HG03045 (cell line): ENCODE measurements around the gene TFDP3.

Source experiments
- ATAC-seq: cut with Tn5 transposase; IDR thresholded peaks from one replicate; pipeline ENCODE4 v1.9.1; 2021; ENCODE audit warnings: mild to moderate bottlenecking, moderate library complexity; ENCODE audit not compliant: unreplicated experiment

Gene TFDP3

DNA sequence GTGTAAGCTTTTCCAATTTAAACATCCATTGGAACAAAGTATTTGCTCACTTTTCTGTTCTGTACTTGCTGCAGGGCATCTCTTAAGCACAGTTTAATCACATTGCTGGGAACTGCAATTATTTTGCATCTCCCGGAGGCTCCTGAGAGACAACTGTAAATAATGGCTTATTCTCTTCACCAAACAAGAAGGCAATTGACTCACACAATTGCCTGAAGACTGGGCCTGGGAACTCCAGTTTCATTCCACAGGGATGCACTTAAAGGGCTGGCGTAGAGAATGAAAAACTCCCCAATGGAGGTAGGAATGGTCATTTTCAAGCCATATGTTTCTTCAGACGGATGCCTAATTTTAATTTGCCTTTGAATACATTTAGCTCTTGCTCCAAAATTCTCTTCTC, 29.5 kb downstream of the TFDP3 start:
- ATAC-seq = no peak

- no peak for ATAC-seq
Observed at GRCh38 chrX:133185938-133186337, 32.2 kb downstream of the TFDP3 start.

GRCh38 chrX:133185119-133185518, 33.0 kb downstream of the TFDP3 start:
- ATAC-seq = no peak

DNA sequence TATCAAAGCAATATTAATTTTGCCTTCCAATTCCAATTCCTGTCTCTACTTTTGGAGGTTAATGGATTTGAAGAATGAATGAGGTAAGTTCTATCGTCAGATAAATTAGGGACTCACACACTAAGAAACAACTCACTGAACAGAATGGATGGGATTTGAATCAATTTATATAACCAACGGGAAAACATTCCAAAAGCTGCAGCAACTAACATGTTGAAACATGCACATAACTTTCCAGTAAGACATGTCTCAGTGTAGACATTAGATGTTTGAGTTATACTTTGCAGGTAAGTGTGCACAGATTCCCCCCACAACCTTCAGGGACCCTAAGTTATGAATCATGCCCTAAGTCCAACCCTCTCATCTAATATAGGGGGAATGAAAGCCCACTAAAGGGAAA, 34.3 kb downstream of the TFDP3 start:
- no peak for ATAC-seq

GRCh38 chrX:133179500-133179899, 38.7 kb downstream of the TFDP3 start:
- no peak for ATAC-seq

- ATAC-seq = no peak
Observed at GRCh38 chrX:133177202-133177601, 41.0 kb downstream of the TFDP3 start.

DNA sequence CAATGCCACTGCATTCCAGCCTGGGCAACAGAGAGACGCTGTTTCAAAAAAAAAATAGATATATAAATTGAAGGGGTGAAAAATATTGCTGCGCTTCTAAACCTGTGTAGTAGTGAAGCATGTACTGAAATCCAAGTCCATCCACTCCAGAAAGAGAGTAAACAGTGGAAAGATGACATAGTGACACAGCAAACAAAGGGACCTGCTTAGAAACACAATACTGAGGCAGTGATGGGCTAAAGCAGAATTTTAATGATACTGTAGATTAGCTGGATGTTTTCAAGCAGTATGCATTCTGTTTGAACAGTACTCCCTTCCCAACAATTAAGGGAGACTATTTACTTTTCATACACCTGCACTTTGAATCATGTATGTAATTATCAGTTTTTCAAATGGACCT, 42.5 kb downstream of the TFDP3 start:
- no peak for ATAC-seq

DNA sequence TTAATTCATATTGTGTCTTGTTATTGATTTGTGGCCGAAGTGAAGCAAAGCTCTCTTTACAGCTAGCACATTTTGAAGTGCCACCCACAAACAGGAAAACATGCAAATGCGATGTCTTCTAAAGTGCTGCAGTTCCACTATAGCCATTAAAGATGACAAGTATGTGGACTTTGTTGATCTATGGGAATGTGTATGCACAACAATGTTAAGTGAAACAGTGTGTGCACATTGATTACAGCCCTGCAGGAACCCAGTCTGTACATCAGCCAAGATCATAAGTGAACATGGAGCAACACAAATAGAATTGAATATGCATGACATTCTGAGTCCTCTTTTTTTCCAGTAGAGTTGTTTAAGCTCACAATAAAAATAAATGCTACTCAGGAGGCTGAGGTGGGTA, 43.0 kb downstream of the TFDP3 start:
- no peak for ATAC-seq

DNA sequence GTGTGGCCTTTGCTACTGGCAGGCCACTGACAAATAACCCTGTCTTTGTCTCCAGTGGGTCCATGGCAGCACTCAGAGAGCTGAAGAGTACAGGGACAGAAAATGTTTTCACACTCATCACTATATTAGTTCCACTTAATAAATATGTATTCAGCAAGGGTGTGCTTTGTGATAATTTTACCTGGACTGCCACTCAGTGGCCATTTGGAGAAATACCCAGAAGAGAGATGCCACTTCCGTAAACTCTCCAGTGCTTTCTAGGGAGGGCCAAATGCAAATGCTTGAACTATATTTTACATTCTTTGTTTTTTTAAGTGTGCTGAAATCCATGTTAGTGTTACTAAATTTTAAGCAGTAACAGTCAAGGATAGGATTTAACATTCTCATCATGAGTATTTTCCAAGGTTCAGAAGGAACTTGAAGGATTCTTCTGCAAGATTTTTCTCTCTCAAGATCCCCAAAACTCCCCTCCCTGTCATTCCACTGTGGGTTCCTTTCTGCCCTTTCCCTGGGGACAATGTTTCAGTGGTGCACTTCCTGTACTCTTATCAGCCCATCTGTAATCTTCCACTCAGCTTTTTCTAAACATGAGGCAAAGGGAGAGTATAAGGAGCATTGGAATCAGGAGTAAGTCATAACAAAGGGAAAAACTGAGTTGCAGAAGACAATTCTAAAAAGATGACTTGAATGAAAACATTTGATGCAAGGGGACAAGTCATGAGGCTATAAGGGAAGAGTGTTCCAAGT, 46.0 kb downstream of the TFDP3 start:
- no peak for ATAC-seq
